ENCODE data around the gene IL1RN.
A peak's percentile ranks its signal among the peaks of the same experiment; 100 is the strongest.

Gene IL1RN

DNA sequence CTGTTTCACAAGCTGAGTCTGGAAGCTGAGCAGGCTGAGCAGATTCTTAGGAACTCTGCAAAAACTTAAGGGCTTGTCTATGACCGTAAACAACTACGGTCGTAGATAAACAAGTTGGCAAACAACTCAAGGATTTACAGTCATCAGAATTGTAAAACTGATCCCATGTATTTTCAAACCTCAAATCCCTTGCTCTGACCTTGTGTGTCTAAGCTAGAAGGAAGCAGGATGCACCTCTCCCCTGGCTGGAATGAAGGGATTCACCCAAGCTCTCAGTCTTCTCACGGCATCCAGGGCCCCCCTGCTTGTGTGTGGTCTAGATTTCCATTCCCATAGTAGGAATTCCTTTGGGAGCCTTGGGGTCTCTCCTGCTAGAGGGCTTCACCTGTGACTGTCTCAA is 12.4 kb upstream of the IL1RN start:
- H3K27ac ChIP-seq, result no peak overlapping the region
- TF ChIP-seq, protein P1, sequence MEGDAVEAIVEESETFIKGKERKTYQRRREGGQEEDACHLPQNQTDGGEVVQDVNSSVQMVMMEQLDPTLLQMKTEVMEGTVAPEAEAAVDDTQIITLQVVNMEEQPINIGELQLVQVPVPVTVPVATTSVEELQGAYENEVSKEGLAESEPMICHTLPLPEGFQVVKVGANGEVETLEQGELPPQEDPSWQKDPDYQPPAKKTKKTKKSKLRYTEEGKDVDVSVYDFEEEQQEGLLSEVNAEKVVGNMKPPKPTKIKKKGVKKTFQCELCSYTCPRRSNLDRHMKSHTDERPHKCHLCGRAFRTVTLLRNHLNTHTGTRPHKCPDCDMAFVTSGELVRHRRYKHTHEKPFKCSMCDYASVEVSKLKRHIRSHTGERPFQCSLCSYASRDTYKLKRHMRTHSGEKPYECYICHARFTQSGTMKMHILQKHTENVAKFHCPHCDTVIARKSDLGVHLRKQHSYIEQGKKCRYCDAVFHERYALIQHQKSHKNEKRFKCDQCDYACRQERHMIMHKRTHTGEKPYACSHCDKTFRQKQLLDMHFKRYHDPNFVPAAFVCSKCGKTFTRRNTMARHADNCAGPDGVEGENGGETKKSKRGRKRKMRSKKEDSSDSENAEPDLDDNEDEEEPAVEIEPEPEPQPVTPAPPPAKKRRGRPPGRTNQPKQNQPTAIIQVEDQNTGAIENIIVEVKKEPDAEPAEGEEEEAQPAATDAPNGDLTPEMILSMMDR (conservative IDR thresholded peaks at IDR 0.05), result no peak
- no peak for TF ChIP-seq ZFX (IDR thresholded peaks at IDR 0.05)

DNA sequence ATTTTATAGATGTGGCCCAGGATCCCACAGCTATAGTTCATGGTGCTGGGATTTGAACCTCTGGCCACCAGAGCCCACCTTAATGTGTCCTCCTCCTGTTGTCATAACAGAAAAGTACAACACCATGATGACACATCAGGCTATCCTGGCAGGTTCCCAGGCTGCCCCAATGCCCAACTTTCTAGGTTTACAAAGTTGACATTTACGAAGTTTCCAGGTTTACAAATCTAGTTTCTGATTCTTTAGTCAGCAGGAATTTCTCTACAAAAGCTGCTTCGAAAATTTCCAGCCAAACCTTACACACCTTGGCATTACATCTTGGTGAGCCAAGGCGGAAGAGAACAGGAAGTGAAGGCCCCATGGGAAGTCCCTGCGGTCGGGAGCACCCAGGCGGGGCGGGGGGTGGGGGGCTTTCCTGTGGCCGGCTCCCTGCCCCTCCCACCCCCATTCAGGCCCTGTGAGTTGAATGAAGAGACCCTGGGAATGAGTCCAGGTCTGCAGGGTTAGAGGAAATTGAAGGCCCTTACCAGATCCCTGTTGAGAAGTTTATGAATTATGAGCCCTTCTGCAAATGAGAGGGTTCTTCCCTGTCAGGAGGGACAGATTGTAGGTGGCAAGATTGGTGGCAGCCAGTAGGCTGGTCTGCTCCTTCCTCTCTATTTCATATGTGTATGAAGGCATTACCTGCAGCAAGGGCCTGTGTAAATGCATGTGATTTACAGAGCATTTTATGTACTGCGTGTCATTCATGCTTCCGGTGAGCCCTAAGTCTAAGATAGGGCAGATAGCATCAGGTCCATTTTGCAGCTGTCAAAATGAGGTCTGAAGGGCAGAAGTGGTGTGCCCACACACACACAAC is 11.1 kb upstream of the IL1RN start:
- TF ChIP-seq, protein P1 (conservative IDR thresholded peaks at IDR 0.05), result no peak
- TF ChIP-seq ZFX (IDR thresholded peaks at IDR 0.05), result no peak
- H3K27ac ChIP-seq, result peak overlapping the region; percentile 55

DNA sequence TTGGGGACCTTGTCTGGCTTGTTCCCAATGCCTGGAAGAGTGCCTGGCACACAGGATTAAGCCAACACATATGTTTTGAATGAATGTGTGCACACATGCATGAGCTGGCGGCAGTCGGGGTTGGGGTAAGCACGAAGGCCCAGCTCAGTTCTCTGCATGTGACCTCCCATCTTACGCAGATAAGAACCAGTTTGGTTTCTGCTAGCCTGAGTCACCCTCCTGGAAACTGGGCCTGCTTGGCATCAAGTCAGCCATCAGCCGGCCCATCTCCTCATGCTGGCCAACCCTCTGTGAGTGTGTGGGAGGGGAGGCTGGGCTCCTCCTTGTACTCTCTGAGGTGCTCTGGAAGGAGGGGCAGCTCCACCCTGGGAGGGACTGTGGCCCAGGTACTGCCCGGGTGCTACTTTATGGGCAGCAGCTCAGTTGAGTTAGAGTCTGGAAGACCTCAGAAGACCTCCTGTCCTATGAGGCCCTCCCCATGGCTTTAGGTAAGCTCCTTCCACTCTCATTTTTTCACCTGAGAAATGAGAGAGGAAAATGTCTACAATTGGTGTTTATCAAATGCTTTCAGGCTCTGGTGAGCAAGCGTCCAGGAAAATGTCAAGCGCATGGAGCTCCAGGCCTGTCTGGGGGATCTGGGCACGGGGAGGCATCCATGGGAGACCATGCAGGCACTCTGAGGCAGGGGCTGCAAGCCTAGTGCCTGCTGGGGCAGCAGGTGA is 9.7 kb upstream of the IL1RN start:
- peak; percentile 14; the same call in 1 of the 2 replicates for TF ChIP-seq ZFX (IDR thresholded peaks at IDR 0.05)
- TF ChIP-seq, protein P1 (conservative IDR thresholded peaks at IDR 0.05), result no peak
- H3K27ac ChIP-seq, result peak overlapping the region; percentile 55

DNA sequence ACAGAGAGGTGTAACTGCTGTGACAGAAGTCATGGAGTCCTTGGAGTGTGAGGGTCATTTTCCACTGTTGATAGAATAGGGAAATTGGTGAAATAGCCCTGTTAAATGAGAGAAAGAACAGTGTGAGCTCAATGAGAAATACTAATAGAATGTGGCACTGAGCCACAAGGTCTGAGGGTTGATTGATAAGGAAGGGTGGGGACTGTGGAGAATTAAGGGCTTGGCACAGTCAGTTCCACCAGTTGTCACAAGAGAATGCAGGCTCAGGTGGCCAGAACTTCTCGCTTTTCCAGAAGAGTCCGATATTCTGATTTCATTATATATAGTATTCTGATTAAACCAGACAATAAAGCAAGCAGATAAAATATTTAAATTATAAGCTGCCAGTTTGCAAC is 9.1 kb upstream of the IL1RN start:
- H3K27ac ChIP-seq, result peak overlapping the region; percentile 55
- no peak for TF ChIP-seq ZFX (IDR thresholded peaks at IDR 0.05)
- TF ChIP-seq, protein P1 (conservative IDR thresholded peaks at IDR 0.05), result no peak

DNA sequence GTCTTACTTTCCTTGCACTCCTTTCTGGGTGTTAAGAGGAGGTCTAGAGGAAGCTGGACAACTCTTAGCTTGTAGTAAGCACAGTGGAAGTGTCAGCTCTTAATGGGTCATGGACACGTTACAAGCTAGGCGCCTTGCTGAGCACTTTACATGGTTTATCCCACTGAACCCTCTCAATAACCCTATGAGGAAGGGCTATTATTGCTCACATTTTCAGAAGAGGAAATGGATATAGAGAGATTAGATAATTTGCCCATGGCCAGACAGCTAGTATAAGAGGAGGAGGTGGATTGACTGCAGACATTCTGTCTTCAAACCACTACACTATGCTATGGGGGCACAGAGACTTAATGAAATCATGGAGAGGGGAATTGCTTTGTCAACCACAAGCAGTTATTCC is 8.3 kb upstream of the IL1RN start:
- no peak overlapping the region for H3K27ac ChIP-seq
- no peak for TF ChIP-seq ZFX (IDR thresholded peaks at IDR 0.05)
- TF ChIP-seq, protein P1 (conservative IDR thresholded peaks at IDR 0.05), result no peak

DNA sequence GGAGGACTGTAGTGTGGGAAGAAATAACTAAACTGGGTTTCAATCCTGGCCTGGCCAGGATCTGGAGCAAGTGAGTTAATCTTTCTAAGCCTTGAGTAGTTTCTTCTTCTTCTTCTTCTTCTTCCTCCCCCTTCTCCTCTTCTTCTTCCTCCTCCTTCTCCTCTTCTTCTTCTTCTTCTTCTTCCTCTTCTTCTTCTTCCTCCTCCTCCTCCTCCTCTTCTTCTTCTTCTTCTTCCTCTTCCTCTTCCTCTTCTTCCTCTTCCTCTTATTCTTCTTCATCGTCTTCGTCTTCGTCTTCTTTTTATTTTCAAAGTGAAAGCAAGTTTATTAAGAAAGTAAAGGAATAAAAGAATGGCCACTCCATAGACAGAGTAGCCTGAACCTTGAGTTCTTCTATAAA is 6.5 kb upstream of the IL1RN start:
- H3K27ac ChIP-seq, result no peak overlapping the region

More for the DNA sequence above, 6.5 kb upstream of the IL1RN start:
- TF ChIP-seq, protein P1 (conservative IDR thresholded peaks at IDR 0.05), result no peak
- no peak for TF ChIP-seq ZFX (IDR thresholded peaks at IDR 0.05)
